NCI-H82 (cell line): ENCODE measurements around the gene SLC27A1.
A peak's percentile ranks its signal among the peaks of the same experiment; 100 is the strongest.

ENCODE experiments used
- DNase-seq: peaks from one replicate; lab custom pipeline; 2025; lab: John Stamatoyannopoulos, UW

The SLC27A1 gene

GRCh38 chr19:17470068-17470841 is at the start of gene SLC27A1:
Gene SLC27A1 (plus strand): TSS chr19:17470524. CDS start chr19:17470541, 17 bp downstream.
- peak; percentile 100 for DNase-seq

GRCh38 chr19:17421942-17422341 is 48.4 kb upstream of the SLC27A1 start:
- DNase-seq = no peak

- DNase-seq = no peak
Observed at GRCh38 chr19:17423429-17424208, 46.7 kb upstream of the SLC27A1 start.

- DNase-seq = peak; percentile 92
Observed at GRCh38 chr19:17424743-17425365, 45.5 kb upstream of the SLC27A1 start.

GRCh38 chr19:17429641-17430113 is 40.6 kb upstream of the SLC27A1 start:
- DNase-seq = no peak

GRCh38 chr19:17431417-17431816 is 38.9 kb upstream of the SLC27A1 start:
- DNase-seq = no peak

GRCh38 chr19:17435218-17435617 is 35.1 kb upstream of the SLC27A1 start:
- DNase-seq = no peak

- DNase-seq = no peak
Observed at GRCh38 chr19:17436094-17436873, 34.0 kb upstream of the SLC27A1 start.

- no peak for DNase-seq
Observed at GRCh38 chr19:17436874-17437267, 33.5 kb upstream of the SLC27A1 start.

GRCh38 chr19:17441241-17442021 is 28.9 kb upstream of the SLC27A1 start:
- DNase-seq = peak; percentile 81

GRCh38 chr19:17445526-17446165 is 24.7 kb upstream of the SLC27A1 start:
- DNase-seq = no peak

GRCh38 chr19:17447704-17448130 is 22.6 kb upstream of the SLC27A1 start:
- DNase-seq = no peak

- DNase-seq = peak; percentile 66
Observed at GRCh38 chr19:17448131-17448967, 22.0 kb upstream of the SLC27A1 start, which contains the start of gene TMEM221. Gene TMEM221 (minus strand): TSS chr19:17448668. CDS start chr19:17448462, 206 bp downstream.

GRCh38 chr19:17450264-17451075 is 19.9 kb upstream of the SLC27A1 start:
- no peak for DNase-seq

- no peak for DNase-seq
Observed at GRCh38 chr19:17451820-17452219, 18.5 kb upstream of the SLC27A1 start.

- peak; percentile 89 for DNase-seq
Observed at GRCh38 chr19:17454576-17455071, 15.7 kb upstream of the SLC27A1 start.

GRCh38 chr19:17455308-17456123 is 14.8 kb upstream of the SLC27A1 start:
- DNase-seq = no peak
